VCaP (cell line): ENCODE measurements around the gene HYAL1.

Experiments
- H3K27ac ChIP-seq: fragments of 450-650 bp; 2 replicates; pipeline ENCODE4 v1.5.1; 2017
- CTCF ChIP-seq: fragments of 450-650 bp; conservative IDR thresholded peaks from 2 replicates; pipeline ENCODE4 v1.5.1; 2017; ENCODE audit warnings: mild to moderate bottlenecking, moderate library complexity

Gene HYAL1

GRCh38 chr3:50294492-50295403, 8.6 kb downstream of the HYAL1 start:
- TF ChIP-seq CTCF = no peak
- no peak overlapping the region for H3K27ac ChIP-seq

- TF ChIP-seq CTCF = no peak
- no peak overlapping the region for H3K27ac ChIP-seq
These were observed 9.3 kb downstream of the HYAL1 start for GRCh38 chr3:50294089-50294488.

- peak overlapping the region; percentile 99 for H3K27ac ChIP-seq
- TF ChIP-seq CTCF = no peak
These were observed 10.1 kb downstream of the HYAL1 start for GRCh38 chr3:50293079-50293801.

GRCh38 chr3:50292159-50293078, 11.0 kb downstream of the HYAL1 start, which contains the start of gene IFRD2:
IFRD2 (minus strand) TSS chr3:50292429; CDS start chr3:50292274, 155 bp downstream.
- peak within 1 kb of the TSS; percentile 99 for H3K27ac ChIP-seq
- TF ChIP-seq CTCF = no peak

GRCh38 chr3:50290161-50290641, 13.2 kb downstream of the HYAL1 start:
- peak overlapping the region; percentile 99 for H3K27ac ChIP-seq
- TF ChIP-seq CTCF = no peak

- no peak overlapping the region; the same call in 1 of the 2 replicates for H3K27ac ChIP-seq
- no peak for TF ChIP-seq CTCF
These were observed 14.2 kb downstream of the HYAL1 start for GRCh38 chr3:50289130-50289529.
